ENCODE data around the gene SLBP. TPM values are rescaled to one million over a fixed set of nuclear protein-coding genes. Genes with fewer than 3 reads are reported as not detected.

SLBP gene
- polyA plus RNA-seq, 3 donors: 39.6 to 63.7 (median 59.1) TPM

- Histone ChIP-seq H3K9ac (ENCODE audit: insufficient read depth, low read length, poor library complexity, severe bottlenecking) (peak overlapping the region; percentile 40), H3K4me3 (replicated peaks in 1 of 3; ENCODE audit: low read depth in 2 of 3, low read length in 3 of 3) (peak overlapping the region; percentile 11 to 69 (median 20)), H2AFZ (ENCODE audit: insufficient read depth, low read depth, low read length, poor library complexity, severe bottlenecking) (peak overlapping the region; percentile 83), H3K4me1 (ENCODE audit: control insufficient read depth in 1 of 2, insufficient read depth in 2 of 2, low read length in 2 of 2) (peaks cover 16 to 23% of the 10 kb centered on the region in 2 donors), H3K27me3 (ENCODE audit: control insufficient read depth in 2 of 2, insufficient read depth in 2 of 2, low read length in 2 of 2) (no peaks in the 10 kb centered on the region), H3K27ac (ENCODE audit: low read depth in 1 of 2, low read length in 2 of 2) (peak overlapping the region in 1 of 2 donors; percentile 58), H3K9me3 (replicated peaks in 1 of 2; ENCODE audit: control insufficient read depth in 1 of 2, insufficient read depth in 1 of 2, low read length in 2 of 2) (no peaks in the 10 kb centered on the region), H3K36me3 (replicated peaks in 1 of 2; ENCODE audit: control insufficient read depth in 1 of 2, insufficient read depth in 2 of 2, low read length in 2 of 2) (no peaks in the 10 kb centered on the region), H4K20me1 (ENCODE audit: insufficient read depth, low read length) (no peaks in the 10 kb centered on the region), H3K79me2 (ENCODE audit: insufficient read depth, low read length) (no peaks in the 10 kb centered on the region), H3K4me2 (replicated peaks; ENCODE audit: extremely low read depth, low read length, poor library complexity, severe bottlenecking) (peak overlapping the region; percentile 79)
- Mint-ChIP-seq H3K4me1 (peaks cover 15% of the 10 kb centered on the region), H3K4me3 (peak overlapping the region; percentile 63 to 71), H3K9me3 (peaks cover 0 to 1% (median 0%) of the 10 kb centered on the region in 7 donors), H3K27me3 (ENCODE audit: low read depth in 3 of 3) (peaks cover 0 to 5% (median 1%) of the 10 kb centered on the region in 3 donors), H3K36me3 (peaks cover 1 to 5% of the 10 kb centered on the region in 2 donors), H3K27ac (peak overlapping the region in 1 of 7 donors; percentile 13)
- TF ChIP-seq CTCF (IDR thresholded peaks at IDR 0.05): no peak
- intact Hi-C loops (cut with micrococcal nuclease): loop anchor here (2.0 to 5.0 kb wide), 3 partner anchors 28 to 188 kb away; partner anchors contain the start of genes NSD2 (in 1 of the 2) and SLBP (in 1 of the 2)
- no peak for DNase-seq
- WGBS (ENCODE audit: insufficient coverage): 30% methylated on average over 63 of the region's 66 CpGs
Observed at GRCh38 chr4:1684506-1685234, 27.4 kb downstream of the SLBP start.

DNA sequence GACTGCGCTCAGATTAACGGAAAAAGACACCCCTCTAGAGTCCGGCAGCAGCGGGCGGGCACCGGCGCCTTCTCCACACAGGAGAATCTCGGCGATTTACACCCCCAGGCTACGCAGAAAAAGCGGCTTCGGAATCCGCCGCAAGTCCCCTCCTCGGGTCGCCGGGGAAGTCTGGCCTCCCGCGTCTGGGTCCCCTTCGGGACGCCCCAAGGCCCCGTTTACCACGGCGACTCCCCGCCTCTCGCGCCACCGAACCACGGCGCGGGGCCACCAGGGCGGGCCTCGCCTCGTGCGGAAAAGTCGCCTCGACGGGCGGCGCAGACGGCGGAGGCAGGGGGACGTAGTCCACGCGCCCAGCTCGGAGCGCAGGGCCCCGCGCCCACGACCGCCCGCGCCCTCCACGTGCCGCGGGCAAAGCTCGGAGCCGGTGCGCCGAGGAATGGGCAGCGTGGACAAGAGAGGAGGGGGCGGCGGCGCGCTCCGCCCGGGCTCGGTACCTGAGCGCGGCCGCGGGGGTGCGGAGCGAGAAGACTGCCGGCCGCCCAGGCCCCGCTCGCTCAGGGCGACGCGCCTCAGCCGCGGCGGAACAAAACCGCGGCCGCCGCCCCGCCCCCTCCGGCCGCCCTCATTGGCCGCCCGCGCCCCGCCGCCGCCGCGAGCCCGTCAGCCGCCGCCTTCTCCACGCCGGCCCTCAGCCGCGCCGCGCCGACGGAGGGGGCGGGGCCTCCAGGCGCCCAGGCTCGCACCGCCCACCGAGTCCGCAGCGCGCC is 28.2 kb downstream of the SLBP start, which contains the start of gene FAM53A:
Gene FAM53A, minus strand, starts transcription at position 578 of the 770 bp plus-strand sequence. CDS start 15,572 bp downstream, outside the sequence.
- peak; percentile 80 to 90 (median 87) for DNase-seq
- H3K27ac Mint-ChIP-seq: peak within 1 kb of the TSS; percentile 72 to 90 (median 80)
- peak within 1 kb of the TSS; percentile 89 for H2AFZ ChIP-seq (ENCODE audit: insufficient read depth, low read depth, low read length, poor library complexity, severe bottlenecking)
- H3K79me2 ChIP-seq (ENCODE audit: insufficient read depth, low read length): no peaks in the 10 kb centered on the region
- H3K9me3 ChIP-seq (replicated peaks in 1 of 2; ENCODE audit: control insufficient read depth in 1 of 2, insufficient read depth in 1 of 2, low read length in 2 of 2): no peaks in the 10 kb centered on the region
- no peaks in the 10 kb centered on the region for H4K20me1 ChIP-seq (ENCODE audit: insufficient read depth, low read length)
- no peaks in the 10 kb centered on the region for H3K36me3 ChIP-seq (replicated peaks in 1 of 2; ENCODE audit: control insufficient read depth in 1 of 2, insufficient read depth in 2 of 2, low read length in 2 of 2)
- H3K4me2 ChIP-seq (replicated peaks; ENCODE audit: extremely low read depth, low read length, poor library complexity, severe bottlenecking): peak within 1 kb of the TSS; percentile 96
- H3K27me3 ChIP-seq (ENCODE audit: control insufficient read depth in 2 of 2, insufficient read depth in 2 of 2, low read length in 2 of 2): no peaks in the 10 kb centered on the region
- H3K27ac ChIP-seq (ENCODE audit: low read depth in 1 of 2, low read length in 2 of 2): peak within 1 kb of the TSS in 1 of 2 donors; percentile 58
- under 1% methylated on average over 116 of the region's 118 CpGs for WGBS (ENCODE audit: insufficient coverage)
- H3K9ac ChIP-seq (ENCODE audit: insufficient read depth, low read length, poor library complexity, severe bottlenecking): peak within 1 kb of the TSS; percentile 67
- intact Hi-C loops (cut with micrococcal nuclease): loop anchor here (2.0 to 5.0 kb wide), 3 partner anchors 29 to 188 kb away; partner anchors contain the start of genes NSD2 (in 1 of the 2) and SLBP (in 1 of the 2)
- H3K9me3 Mint-ChIP-seq: peaks cover 0 to 1% (median 0%) of the 10 kb centered on the region in 7 donors
- H3K27me3 Mint-ChIP-seq (ENCODE audit: low read depth in 3 of 3): peaks cover 0 to 5% (median 1%) of the 10 kb centered on the region in 3 donors
- H3K36me3 Mint-ChIP-seq: peaks cover 0 to under 1% of the 10 kb centered on the region in 2 donors
- H3K4me3 Mint-ChIP-seq: peak within 1 kb of the TSS; percentile 88 to 94
- H3K4me1 ChIP-seq (ENCODE audit: control insufficient read depth in 1 of 2, insufficient read depth in 2 of 2, low read length in 2 of 2): peaks cover 16 to 23% of the 10 kb centered on the region in 2 donors
- no peak for TF ChIP-seq CTCF (IDR thresholded peaks at IDR 0.05)
- H3K4me1 Mint-ChIP-seq: peaks cover 15% of the 10 kb centered on the region
- H3K4me3 ChIP-seq (replicated peaks in 1 of 3; ENCODE audit: low read depth in 2 of 3, low read length in 3 of 3): peak within 1 kb of the TSS; percentile 41 to 78 (median 73)
